Medulla oblongata (tissue), 1 donor: ENCODE data around the gene STAG1.
"Not testable (repeated sequence)": the region's sequence is repeated elsewhere in the genome, so short reads cannot be mapped to it uniquely, and the experiment has no call there.

Experiments
- DNase-seq: peaks from one replicate; pipeline ENCODE4 v3.0.0-alpha.2; 2015; ENCODE audit errors: extremely low spot score

Gene STAG1

DNA sequence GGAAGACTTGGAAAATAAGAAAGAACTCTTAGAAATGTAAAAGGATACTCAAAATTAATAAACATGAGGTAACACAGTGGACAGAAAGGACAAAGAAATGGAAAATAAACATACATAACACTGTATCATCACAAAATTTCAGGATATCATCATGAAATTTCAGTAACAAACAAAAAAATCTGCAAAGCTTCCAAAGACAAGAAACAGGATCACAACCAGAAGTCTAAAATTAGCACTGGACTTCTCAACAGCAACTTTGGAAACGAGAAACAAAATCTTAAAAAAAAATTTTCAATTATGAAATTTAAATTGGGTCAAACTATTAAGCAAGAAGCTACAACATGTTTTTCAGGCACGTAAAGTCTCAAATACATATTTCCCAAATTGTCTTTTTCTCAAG lies 238.8 kb downstream of the STAG1 start:
- no peak for DNase-seq

DNA sequence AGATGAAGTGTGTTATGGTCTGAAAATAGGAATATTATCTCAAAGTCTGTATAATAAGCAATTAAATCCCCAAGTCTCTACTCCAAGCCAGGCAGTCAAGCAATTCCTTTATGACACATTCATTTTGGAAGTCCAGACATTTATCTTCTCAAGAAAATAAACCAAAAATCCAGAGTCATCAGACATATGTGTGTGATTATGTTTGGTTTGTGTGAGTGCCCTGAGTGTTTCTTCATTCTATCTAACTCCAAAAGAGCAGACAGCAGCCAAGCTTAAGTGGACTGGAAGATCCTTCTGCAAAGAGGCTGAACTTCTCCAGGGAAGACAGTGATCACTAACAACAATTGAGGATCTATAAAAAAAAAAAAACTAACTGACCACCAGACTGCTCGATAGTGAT lies 239.8 kb downstream of the STAG1 start:
- DNase-seq: no peak

DNA sequence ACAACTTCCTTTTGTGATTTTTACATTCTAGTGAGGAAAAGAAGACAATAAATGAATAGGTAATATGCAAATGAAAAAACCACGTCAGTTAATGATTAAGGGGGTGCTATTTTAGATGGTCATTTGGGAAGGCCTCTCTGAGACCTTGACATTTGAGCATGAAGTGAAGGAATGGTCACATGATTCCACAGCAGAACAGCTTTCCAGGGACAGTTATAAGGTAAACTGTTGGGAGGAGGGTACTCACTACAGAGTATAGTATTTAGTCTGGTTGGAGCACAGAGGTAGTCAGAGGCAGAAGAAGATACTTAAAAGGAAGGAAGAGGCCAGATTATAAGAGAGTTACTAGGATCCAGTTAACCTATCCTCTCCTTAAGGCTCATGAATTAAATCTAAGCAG lies 246.5 kb downstream of the STAG1 start:
- DNase-seq: no peak

DNA sequence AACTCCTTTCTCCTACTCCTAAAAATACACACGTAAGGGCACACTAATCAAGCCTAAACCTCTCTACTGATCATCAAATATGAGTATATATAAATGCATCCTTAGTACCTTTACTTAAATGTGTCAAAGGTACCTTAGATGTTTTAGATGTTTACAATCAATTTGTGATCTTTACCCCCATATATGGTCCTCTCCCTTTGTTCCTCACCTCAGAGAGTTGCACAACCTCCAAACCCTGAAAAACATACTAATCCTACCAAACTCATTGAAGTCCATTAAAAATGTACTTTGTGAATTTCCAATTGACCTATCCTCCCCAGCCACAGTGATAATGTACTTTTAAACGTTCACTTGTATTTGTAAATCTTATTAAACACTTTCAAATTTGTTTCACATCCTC lies 249.1 kb downstream of the STAG1 start:
- no peak for DNase-seq

DNA sequence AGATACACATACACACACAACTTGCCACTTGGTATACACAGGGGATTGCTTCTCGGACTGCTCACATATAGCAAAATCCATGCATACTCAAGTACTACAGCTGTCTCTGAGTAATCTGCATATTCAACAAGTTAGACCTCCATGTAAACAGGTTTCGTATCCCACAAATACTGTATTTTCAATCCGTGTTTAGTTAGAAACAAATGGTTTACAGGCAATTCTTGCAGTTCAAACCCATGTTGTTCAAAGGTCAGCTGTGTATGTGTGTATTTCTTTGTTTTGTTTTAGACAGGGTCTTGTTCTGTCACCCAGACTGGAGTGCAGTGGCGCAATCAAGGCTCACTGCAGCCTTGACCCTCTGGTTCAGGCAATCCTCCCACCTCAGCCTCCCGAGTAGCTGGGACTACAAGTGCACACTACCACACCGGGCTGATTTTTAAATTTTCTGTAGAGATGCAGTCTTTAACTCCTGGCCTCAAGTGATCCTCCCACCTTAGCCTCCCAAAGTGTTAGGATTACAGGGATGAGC lies 253.2 kb downstream of the STAG1 start:
- no peak for DNase-seq

DNA sequence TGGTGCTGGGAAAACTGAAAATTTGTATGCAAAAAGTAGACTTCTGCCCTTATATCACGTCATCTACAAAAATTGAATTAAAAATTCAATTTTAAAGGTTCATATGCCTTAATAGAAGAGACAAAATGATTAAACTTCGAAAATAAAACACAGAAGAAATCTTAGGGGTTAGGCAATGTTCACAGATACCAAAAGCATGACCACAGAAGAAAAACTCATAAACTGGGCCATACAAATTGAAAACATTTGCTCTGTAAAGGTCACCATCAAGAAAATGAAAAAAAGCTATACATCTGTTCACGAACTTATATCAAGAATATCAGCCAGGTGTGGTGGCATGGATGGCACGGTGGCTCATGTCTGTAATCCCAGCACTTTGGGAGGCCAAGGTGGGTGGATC lies 257.0 kb downstream of the STAG1 start:
- DNase-seq: no peak

DNA sequence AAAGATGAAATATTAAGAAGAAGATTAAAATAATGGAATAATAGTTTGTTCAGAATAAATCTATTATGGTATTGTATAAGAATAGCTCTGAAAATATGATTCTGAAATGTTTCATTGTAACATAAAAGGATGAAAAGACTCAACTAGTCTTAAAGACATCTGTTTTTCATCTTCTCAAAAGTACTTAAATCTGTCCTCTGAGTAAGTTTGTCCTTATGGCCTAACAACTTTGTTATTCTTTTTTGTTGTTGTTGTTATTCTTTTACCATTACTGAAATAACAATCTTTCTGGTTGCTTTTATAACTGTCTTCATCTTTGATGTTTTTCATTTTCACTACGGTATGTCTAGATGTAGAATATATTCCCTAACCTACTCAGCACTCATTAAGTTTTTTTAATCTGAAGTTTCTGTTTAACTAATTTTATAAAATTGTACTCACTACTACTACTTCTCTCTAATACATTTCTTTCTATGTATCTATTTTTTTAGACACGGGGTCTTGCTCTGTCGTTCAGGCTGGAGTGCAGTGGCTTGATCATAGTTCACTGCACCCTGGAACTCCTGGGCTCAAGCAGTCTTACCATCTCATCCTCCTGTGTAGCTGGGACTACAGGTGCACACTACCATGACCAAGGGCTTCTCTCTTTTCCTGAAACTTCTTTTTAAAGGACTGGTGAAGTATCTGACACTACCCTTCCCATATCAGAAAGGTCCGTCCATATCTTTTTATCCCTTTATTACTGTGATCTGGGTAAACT lies 261.4 kb downstream of the STAG1 start:
- DNase-seq: no peak

DNA sequence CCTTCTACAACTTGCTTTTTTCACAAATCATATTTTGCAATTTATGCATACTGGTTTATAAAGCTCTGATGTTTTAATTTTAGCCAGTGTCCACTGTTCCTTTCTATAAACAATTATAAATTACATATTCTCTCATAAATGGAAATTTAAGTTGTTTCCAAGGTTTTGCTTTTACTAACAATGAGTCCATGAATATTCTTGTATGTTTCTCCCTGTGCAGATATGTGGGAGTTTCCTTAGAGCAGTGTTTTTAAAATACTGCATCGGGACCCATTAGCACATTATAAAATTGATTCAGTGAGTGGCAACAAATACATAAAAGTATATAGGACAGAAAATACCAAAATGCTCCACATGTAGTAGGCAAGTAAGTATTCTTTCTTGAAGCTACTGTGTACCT lies 266.4 kb downstream of the STAG1 start:
- DNase-seq: no peak

DNA sequence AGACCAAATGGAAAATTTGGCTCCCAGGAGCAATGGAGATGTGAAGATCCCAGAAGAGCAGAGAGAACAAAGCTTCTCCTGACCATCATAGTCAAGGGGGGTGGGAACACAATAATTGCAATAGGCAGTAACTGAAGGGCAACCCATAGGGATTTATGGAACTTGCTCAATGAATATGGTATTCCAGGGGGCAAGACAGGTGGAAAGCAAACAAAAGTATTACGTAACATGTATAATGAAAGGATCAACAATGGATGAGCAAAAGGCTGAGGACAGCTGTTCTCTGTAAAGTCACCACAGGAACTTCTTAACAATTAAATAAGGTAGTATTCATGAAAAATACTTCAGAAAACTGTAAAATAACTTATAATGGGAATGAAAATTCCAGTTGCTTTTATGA lies 275.9 kb downstream of the STAG1 start:
- no peak for DNase-seq

DNA sequence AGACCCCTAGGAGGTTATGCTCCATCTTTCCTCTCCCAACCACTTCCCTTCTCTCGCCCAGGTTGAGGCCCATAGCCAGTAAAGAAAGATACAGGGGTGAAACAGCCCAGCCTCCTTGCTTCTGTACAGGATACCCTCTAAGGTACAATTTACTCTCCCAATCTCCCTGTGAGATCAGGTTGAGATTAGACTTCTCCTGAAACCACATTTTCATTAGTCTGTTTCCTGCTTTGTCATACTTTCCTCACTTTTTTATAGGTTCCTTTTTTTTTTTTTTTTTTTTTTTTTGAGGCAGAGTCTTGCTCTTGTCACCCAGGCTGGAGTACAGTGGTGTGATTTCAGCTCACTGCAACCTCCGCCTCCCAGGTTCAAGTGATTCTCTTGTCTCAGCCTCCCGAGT lies 277.3 kb downstream of the STAG1 start:
- not testable (repeated sequence) for DNase-seq

DNA sequence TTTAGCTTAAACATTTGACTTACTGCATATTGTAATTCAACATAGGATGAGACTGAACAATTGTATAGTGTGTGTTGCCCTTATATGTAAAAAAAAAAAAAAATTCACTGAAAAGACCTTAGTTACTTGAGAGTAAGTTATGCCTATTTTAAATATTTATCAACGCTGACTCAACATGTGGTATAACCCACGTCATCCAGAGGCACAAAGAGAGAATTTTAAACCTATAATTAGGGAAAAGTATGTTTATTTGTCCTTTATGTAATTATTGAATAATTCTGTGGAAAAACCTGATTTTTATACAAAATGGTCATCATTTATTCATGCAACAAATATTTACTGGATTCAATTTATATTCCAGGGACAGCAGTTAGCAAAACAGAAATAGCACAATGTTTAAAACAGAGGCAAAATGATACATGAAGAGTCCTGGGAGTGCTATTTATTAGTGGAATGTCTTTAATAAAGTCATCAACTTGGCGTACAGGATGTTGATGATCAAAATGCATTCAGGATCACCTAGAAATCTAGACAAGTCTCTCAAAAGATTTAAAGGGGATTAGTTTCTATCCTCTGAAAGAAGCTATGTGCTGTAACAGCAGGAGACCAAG lies 278.4 kb downstream of the STAG1 start:
- DNase-seq: no peak

DNA sequence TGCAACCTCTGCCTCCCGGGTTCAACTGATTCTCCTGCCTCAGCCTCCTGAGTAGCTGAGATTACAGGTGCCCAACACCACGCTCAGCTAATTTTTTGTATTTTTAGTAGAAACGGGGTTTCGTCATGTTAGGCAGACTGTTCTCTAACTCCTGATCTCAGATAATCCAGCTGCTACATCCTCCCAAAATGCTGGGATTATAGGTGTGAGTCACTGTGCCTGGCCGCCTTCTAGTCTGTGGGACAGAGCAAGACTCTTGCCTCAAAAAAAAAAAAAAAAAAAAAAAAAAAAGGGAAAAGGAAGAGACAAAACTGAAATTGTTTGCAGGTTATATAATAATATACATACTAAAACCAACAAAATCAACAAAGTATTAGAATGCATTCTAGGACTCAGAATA lies 286.9 kb downstream of the STAG1 start:
- no peak for DNase-seq

DNA sequence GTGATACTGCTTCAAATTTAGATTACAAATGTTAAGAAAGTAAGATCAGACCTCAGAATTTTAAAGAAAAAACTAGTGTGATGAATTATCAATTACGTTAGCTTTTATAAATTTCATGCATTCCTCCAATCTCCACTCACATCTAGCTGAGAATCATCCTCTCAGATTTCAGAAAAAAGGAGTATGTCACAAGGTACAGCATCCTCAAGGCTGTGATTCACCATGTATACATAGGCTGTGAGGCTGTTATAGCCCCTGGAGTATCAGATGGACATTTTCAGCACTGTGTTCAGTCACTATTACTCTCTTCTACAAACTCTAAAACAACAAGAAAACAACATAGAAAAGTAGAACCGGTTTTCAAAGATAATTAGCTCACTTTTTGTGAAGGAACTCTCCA lies 287.7 kb downstream of the STAG1 start:
- DNase-seq: peak; percentile 9

DNA sequence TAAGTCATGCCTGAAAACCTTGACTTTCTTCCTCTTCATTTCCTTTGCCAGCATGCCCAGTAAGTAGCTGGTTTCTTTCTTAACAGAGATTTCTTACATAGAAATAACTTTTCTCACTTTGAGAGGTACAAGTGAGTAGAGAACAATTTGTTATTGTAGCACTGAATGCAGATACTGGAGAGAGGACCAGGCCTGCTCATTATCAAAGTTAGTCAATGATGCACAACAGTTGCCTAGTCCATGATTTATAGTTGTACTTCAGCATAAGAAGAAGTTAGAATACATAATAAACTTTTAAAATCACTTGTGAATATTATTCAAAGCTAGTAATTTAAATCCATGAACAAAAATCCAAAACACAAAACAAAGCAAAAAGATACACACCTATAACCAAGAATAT lies 289.0 kb downstream of the STAG1 start:
- no peak for DNase-seq

DNA sequence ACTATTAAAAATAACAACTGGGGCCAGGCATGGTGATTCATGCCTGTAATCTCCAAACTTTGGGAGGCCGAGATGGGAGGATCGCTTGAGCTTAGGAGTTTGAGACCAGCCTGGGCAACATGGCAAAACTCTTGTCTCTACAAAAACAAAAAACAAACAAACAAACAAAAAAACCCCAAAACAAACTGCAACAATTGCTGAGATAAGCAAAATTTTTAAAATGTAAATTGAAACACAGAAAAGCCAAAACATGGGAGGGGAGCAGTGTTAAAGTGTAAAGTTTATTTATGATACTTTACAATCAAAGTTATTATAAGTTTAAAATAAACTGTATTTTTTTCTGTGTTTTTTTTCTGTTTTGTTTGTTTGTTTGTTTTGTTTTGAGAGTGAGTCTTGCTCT lies 294.4 kb downstream of the STAG1 start:
- no peak for DNase-seq

DNA sequence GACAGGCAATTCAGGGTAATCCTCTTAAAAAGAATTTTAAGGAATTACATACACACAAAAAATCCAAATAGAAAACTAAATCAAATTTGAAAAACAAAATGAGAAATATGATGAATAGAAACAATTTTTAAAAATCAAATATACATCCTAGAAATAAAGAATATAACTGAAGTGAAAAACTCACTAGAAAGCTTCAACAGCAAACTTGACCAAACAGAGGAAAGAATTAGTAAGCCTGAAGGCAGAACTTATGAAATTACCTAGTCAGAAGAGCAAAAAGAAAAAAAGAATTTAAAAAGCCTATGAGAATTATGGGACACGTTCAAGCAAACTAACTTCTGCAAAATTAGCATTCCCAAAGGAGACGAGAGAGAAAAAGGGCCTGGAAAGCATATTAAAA lies 296.0 kb downstream of the STAG1 start:
- no peak for DNase-seq

DNA sequence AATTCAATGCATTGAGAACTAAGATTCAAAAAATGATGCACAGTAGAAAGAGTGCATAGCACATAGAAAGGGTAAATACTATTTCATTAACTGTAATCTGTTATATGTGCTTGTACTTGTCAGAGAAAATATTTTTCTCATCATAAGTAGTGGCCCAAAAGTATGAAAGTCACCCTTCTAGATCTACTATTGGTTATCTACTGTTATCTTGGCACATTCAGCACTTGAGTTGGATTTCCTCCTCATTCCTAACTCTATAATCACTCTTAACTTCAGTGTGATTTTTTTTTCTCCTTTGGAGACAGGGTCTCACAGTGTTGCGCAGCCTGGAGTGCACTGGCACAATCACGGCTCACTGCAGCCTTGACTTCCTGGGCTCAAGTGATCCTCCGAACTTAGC lies 307.6 kb downstream of the STAG1 start:
- no peak for DNase-seq

DNA sequence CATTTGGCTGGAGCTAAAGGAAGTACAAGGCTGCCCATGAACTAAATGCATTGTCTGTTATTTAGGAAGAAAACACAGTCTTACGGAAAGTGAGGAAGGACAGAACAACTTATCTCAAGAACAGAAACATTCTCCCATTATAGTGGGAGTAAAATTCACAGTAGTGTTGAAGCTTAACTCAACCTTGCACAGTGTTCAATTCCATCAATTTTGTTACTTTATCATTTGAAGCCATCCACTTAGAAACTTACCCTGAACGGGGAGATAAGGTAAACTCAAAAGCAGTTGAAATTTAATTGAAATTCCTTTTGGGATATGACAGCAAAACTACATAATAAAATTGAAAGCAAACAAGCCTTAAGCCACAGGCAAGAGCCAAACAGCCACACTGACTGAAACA lies 315.1 kb downstream of the STAG1 start:
- no peak for DNase-seq

DNA sequence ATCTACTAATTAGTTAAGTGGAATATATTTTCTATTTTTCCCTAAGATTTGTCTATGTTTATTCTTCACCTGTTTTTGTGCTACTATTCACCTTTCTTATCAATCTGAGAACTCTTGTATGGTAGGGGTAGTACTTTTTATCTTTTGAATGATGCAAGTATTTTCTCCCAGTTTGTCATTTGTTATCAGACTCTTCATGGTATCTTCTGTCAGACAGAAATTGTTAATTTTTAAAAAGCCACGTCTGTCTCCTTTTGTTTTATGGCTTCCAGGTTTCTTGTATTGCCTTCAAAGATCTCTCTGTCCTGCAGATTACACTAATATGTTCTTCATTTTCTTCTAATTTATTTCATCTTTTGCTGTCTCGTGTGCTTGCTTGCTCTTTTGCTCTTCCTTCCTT lies 317.7 kb downstream of the STAG1 start:
- DNase-seq: no peak

DNA sequence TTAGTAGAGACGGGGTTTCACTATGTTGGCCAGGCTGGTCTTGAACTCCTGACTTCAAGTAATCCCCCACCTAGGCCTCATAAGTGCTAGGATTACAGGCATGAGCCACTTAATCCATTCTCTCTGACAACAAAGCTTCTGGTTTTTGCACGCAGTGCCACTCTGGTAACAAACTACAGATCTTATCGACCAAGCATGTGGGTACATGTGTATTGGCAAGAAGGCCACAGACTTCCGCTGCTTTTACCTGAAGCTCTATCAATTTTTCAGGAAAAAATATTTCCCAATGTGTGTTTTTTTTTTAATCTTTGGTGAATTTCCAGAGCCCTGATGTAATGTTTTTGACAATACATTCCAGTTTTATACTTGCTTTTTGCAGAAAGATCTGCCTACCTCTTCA lies 319.5 kb downstream of the STAG1 start:
- DNase-seq: no peak

DNA sequence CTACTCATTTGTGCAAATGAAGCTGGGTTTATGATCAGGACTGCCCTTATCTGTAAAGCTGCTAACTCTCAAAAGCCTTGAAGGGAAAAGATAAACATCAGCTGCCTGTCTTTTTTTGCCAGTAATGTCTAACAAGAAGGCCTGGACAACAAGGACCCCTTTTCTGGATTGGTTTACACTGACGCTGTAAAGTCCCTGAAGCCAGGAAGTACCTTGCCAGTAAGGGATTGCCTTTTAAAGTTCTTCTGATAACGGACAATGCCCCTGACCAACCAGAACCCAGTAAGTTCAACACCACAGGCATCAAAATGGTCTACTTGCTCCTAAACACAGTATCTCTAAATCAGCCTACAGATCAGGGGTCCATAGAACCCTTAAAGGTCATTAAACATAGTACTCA lies 324.0 kb downstream of the STAG1 start:
- no peak for DNase-seq

DNA sequence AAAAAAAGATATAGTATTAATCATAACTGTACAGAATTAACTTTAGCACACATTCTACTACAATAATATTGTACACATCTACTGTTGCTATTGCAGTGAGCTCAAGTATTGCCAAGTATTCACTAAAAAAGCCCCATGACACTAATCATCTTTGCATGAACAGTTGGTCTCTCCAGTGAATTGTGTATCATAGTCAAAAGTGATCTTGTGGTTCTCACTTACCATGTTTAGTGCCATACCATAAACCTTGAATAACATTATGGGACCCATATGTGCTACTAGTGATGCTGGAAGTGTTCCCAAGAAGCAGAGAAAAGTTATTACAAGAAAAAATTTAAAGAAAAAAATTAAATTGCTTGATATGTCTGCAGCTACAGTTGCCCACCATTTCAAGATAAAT lies 324.9 kb downstream of the STAG1 start:
- DNase-seq: no peak

DNA sequence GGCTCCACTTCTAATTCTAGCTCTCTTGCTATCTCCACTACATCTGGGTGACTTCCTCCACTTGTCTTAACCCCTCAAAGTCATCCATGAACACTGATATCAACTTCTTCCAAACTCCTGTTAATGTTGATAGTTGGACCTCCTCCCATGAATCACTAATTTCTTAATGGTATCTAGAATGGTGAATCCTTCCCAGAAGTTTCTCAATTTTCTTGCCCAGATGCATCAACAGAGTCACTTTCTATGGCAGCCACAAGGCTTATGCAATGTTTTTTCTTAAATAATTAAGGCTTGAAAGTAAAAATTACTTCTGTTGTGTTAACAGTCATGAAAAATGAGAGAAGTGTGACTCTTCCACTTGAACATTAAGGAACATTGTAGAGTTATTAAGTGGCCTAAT lies 337.7 kb downstream of the STAG1 start:
- DNase-seq: no peak

DNA sequence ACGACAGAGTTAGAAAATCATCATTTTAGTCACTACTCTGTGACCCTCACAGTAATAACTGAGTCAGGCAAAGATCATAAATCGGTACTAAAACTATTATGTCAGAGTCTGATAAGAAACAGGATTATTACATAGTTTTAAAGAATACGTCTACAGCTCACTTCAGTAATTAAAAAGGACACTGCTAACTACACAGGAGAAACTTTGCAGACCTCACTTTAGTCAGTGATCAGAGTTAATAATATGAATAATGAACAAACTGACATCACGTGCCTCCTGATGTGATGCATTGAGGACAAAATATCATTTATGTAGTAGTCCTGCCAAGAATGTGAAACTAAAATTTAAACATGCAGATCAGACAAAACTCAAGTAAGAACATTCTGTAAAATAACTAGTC lies 339.9 kb downstream of the STAG1 start:
- DNase-seq: no peak
